ENCODE measurements around the gene KDM1B. TPM values are rescaled to one million over a fixed set of nuclear protein-coding genes. Genes with fewer than 3 reads are reported as not detected.

The KDM1B gene
- total and polyA plus RNA-seq, 2 donors (not counting 3 experiments of a cell fraction or from before 2014, with no cell fraction given): 3.0 to 10.8 TPM

GRCh38 chr6:18241208-18242038, 86.2 kb downstream of the KDM1B start:
- dilution Hi-C loops (cut with MboI; ENCODE audit: extremely low pct_ligation_motif_present, low sequenced_read_pairs): no loop called here
- BruUV-seq (replicated peaks): no TSS peak
- intact Hi-C loops (cut with micrococcal nuclease): no loop called here
- DNase-seq (ENCODE audit: low read depth, low spot score) (peak; percentile 23), FAIRE-seq (no peak)
- Histone ChIP-seq H3K9ac (replicated peaks; ENCODE audit: extremely low read depth, insufficient read depth, low read length) (no peak overlapping the region), H3K4me1 (ENCODE audit: control insufficient read depth, extremely low read depth, insufficient read depth, low read length) (peaks cover 14% of the 10 kb centered on the region), H3K27me3 (ENCODE audit: control insufficient read depth in 2 of 2, insufficient read depth in 2 of 2, low read length in 2 of 2) (no peaks in the 10 kb centered on the region), H3K79me2 (ENCODE audit: control insufficient read depth, insufficient read depth, low read length) (peaks cover 64% of the 10 kb centered on the region), H4K20me1 (replicated peaks; ENCODE audit: control insufficient read depth, extremely low read depth, insufficient read depth, low read length) (no peaks in the 10 kb centered on the region), H2AFZ (ENCODE audit: low read depth, low read length) (no peak overlapping the region), H3K27ac (ENCODE audit: insufficient read depth, low read depth, low read length) (peak overlapping the region; percentile 5), H3K9me1 (replicated peaks; ENCODE audit: control insufficient read depth, extremely low read depth, insufficient read depth, low read length) (no peaks in the 10 kb centered on the region), H3K4me3 (replicated peaks in 1 of 3; ENCODE audit: insufficient read depth in 1 of 3, low read depth in 1 of 3, low read length in 3 of 3) (no peak overlapping the region), H3K4me2 (ENCODE audit: insufficient read depth, low read length) (no peak overlapping the region), H3K36me3 (ENCODE audit: control insufficient read depth in 2 of 2, extremely low read depth in 1 of 2, insufficient read depth in 2 of 2, low read length in 2 of 2) (peaks cover 9 to 32% of the 10 kb centered on the region in 2 experiments), H3K9me3 (replicated peaks; ENCODE audit: control insufficient read depth, insufficient read depth, low read length) (no peaks in the 10 kb centered on the region)
- TF ChIP-seq FOS (IDR thresholded peaks at IDR 0.05; ENCODE audit: borderline replicate concordance, insufficient read depth, low read length): peak; percentile 9
- no peak for TF ChIP-seq GATA2 (IDR thresholded peaks at IDR 0.05; ENCODE audit: insufficient read depth, insufficient read length, low read depth, low read length)
- CTCF ChIA-PET: interaction anchor here (1.3 kb wide), 1 partner anchor 19 kb away, joined by 3 read pairs; no protein-coding TSS in a partner anchor
- POLR2A ChIA-PET: no interaction called here

DNA sequence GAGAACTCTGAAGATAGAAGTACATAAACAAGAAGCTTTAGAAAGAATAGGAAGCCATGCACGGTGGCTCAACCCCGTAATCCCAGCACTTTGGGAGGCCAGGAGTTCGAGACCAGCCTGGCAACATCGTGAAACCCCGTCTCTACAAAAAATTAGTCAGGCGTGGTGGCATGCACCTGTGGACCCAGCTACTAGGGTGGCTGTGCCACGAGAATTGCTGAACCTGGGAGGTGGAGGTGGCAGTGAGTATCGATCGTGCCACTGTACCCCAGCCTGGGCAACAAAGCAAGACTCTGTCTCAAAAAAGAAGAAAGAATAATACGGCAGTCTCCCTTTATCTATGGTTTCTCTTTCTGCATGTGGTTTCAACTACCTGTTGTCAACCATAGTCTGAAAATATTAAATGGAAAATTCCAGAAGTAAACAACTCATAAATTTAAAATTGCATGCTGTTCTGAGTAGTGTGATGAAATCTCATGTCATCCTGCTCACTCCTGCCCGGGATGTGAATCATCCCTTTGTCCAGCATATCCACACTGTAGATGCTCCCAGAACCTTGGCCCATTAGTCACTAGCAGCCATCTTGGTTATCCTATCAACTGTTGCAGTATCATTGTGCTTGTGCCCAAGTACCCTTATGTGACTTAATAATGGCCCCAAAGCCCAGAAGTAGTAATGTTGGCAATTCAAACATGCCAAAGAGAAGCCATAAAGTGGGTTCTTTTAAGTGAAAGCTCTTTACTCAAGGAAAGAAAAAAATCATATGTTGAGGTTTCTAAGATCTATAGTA, 87.0 kb downstream of the KDM1B start:
- H3K27me3 ChIP-seq (ENCODE audit: control insufficient read depth in 2 of 2, insufficient read depth in 2 of 2, low read length in 2 of 2): no peaks in the 10 kb centered on the region
- POLR2A ChIA-PET: no interaction called here
- peaks cover 13% of the 10 kb centered on the region for H3K4me1 ChIP-seq (ENCODE audit: control insufficient read depth, extremely low read depth, insufficient read depth, low read length)
- dilution Hi-C loops (cut with MboI; ENCODE audit: extremely low pct_ligation_motif_present, low sequenced_read_pairs) (no loop called here), intact Hi-C loops (cut with micrococcal nuclease) (no loop called here)
- peak overlapping the region; percentile 28 for H3K27ac ChIP-seq (ENCODE audit: insufficient read depth, low read depth, low read length)
- no peak for TF ChIP-seq GATA2 (IDR thresholded peaks at IDR 0.05; ENCODE audit: insufficient read depth, insufficient read length, low read depth, low read length)
- TF ChIP-seq JUN (IDR thresholded peaks at IDR 0.05; ENCODE audit: borderline replicate concordance, insufficient read depth, insufficient read length, low read depth): peak; percentile 41
- no peak for TF ChIP-seq POLR2A (IDR thresholded peaks at IDR 0.05; ENCODE audit: low read depth, low read length)
- no peak for TF ChIP-seq MAX (IDR thresholded peaks at IDR 0.05; ENCODE audit: insufficient read depth, insufficient read length)
- peak; percentile 77 for TF ChIP-seq FOS (IDR thresholded peaks at IDR 0.05; ENCODE audit: borderline replicate concordance, insufficient read depth, low read length)
- no peak for TF ChIP-seq CTCF (IDR thresholded peaks at IDR 0.05; ENCODE audit: extremely low read depth in 1 of 2, insufficient read depth in 1 of 2, low read depth in 1 of 2, low read length in 2 of 2)
- TF ChIP-seq POLR2AphosphoS5 (IDR thresholded peaks at IDR 0.05; ENCODE audit: insufficient read depth, low read depth, low read length): no peak
- TF ChIP-seq EZH2 (IDR thresholded peaks at IDR 0.05; ENCODE audit: borderline replicate concordance, low read depth, low read length, severe bottlenecking): no peak
- TF ChIP-seq MYC (IDR thresholded peaks at IDR 0.05; ENCODE audit: low read depth, low read length): no peak
- no peak overlapping the region for H2AFZ ChIP-seq (ENCODE audit: low read depth, low read length)
- H3K79me2 ChIP-seq (ENCODE audit: control insufficient read depth, insufficient read depth, low read length): peaks cover 66% of the 10 kb centered on the region
- no peak overlapping the region for H3K4me2 ChIP-seq (ENCODE audit: insufficient read depth, low read length)
- H4K20me1 ChIP-seq (replicated peaks; ENCODE audit: control insufficient read depth, extremely low read depth, insufficient read depth, low read length): no peaks in the 10 kb centered on the region
- no peaks in the 10 kb centered on the region for H3K9me1 ChIP-seq (replicated peaks; ENCODE audit: control insufficient read depth, extremely low read depth, insufficient read depth, low read length)
- CTCF ChIA-PET: no interaction called here
- BruUV-seq (replicated peaks): no TSS peak
- no peak for FAIRE-seq
- peaks cover 7 to 31% of the 10 kb centered on the region in 2 experiments for H3K36me3 ChIP-seq (ENCODE audit: control insufficient read depth in 2 of 2, extremely low read depth in 1 of 2, insufficient read depth in 2 of 2, low read length in 2 of 2)
- no peak overlapping the region for H3K9ac ChIP-seq (replicated peaks; ENCODE audit: extremely low read depth, insufficient read depth, low read length)
- peak; percentile 56 for DNase-seq (ENCODE audit: low read depth, low spot score)
- H3K9me3 ChIP-seq (replicated peaks; ENCODE audit: control insufficient read depth, insufficient read depth, low read length): no peaks in the 10 kb centered on the region
- H3K4me3 ChIP-seq (replicated peaks in 1 of 3; ENCODE audit: insufficient read depth in 1 of 3, low read depth in 1 of 3, low read length in 3 of 3): no peak overlapping the region
